CD14-positive monocyte (primary cell): ENCODE results near the gene RNF180. TPM values are rescaled to one million over a fixed set of nuclear protein-coding genes. Genes with fewer than 3 reads are reported as not detected.

Experiments
- DNase-seq, 3 donors: peaks; one replicate each; pipeline ENCODE4 v3.0.0-alpha.2; 2011 to 2022
- H2AFZ ChIP-seq: 2 replicates; pipeline ENCODE4 v1.6.0; 2012; ENCODE audit warnings: mild to moderate bottlenecking, low read depth, low read length, inconsistent platforms; ENCODE audit not compliant: insufficient read depth, poor library complexity, severe bottlenecking
- H3K27ac ChIP-seq, 2 donors: 1 replicate in 1 of 2; 2 replicates in 1 of 2; pipeline ENCODE4 v1.5.1; 2012 to 2013; ENCODE audit warnings: low read length in 2 of 2, control low read depth in 1 of 2, inconsistent platforms in 1 of 2, low read depth in 1 of 2, mild to moderate bottlenecking in 1 of 2
- H3K27me3 ChIP-seq, 2 donors: one replicate each; pipeline versions ENCODE4 v1.6.0 to v1.6.1; 2011 to 2013; ENCODE audit warnings: low read length in 2 of 2; ENCODE audit not compliant: control insufficient read depth in 2 of 2, insufficient read depth in 2 of 2
- H3K36me3 ChIP-seq, 2 donors: replicated peaks in 1 of 2; 1 replicate in 1 of 2; 2 replicates in 1 of 2; pipeline versions ENCODE4 v1.5.1 to v1.6.1; 2012 to 2013; ENCODE audit warnings: low read length in 2 of 2, control low read depth in 1 of 2, inconsistent platforms in 1 of 2, mild to moderate bottlenecking in 1 of 2; ENCODE audit not compliant: insufficient read depth in 2 of 2, control insufficient read depth in 1 of 2
- H3K4me1 ChIP-seq, 2 donors: 1 replicate in 1 of 2; 2 replicates in 1 of 2; pipeline versions ENCODE4 v1.5.1 to v1.6.1; 2012 to 2013; ENCODE audit warnings: low read length in 2 of 2, control low read depth in 1 of 2, inconsistent platforms in 1 of 2, mild to moderate bottlenecking in 1 of 2, moderate library complexity in 1 of 2; ENCODE audit not compliant: insufficient read depth in 2 of 2, control insufficient read depth in 1 of 2
- H3K4me2 ChIP-seq: replicated peaks from 2 replicates; pipeline ENCODE3; 2012; ENCODE audit warnings: low read length, moderate library complexity, mild to moderate bottlenecking; ENCODE audit not compliant: poor library complexity, severe bottlenecking; ENCODE audit errors: extremely low read depth
- H3K4me3 ChIP-seq, 3 experiments: fragments of 200-600 bp in 1 of 3; sonication (generic) in 1 of 3; replicated peaks in 1 of 3; 1 replicate in 2 of 3; 2 replicates in 1 of 3; pipeline ENCODE4 v1.5.1; 2011 to 2013; ENCODE audit warnings: low read length in 3 of 3, mild to moderate bottlenecking in 3 of 3, control low read depth in 2 of 3, low read depth in 2 of 3, inconsistent platforms in 1 of 3, moderate library complexity in 1 of 3
- H3K79me2 ChIP-seq: 2 replicates; pipeline ENCODE4 v1.6.0; 2012; ENCODE audit warnings: mild to moderate bottlenecking, control low read depth, inconsistent platforms, low read length, moderate library complexity; ENCODE audit not compliant: insufficient read depth
- H3K9ac ChIP-seq: 2 replicates; pipeline ENCODE4 v1.6.0; 2017; ENCODE audit warnings: low read length, mild to moderate bottlenecking; ENCODE audit not compliant: insufficient read depth, poor library complexity, severe bottlenecking
- H3K9me3 ChIP-seq, 2 donors: replicated peaks in 1 of 2; 1 replicate in 1 of 2; 2 replicates in 1 of 2; pipeline versions ENCODE4 v1.5.1 to v1.6.1; 2012 to 2013; ENCODE audit warnings: low read length in 2 of 2, control low read depth in 1 of 2; ENCODE audit not compliant: control insufficient read depth in 1 of 2, insufficient read depth in 1 of 2
- H4K20me1 ChIP-seq: 2 replicates; pipeline ENCODE4 v1.6.0; 2012; ENCODE audit warnings: mild to moderate bottlenecking, low read length, control low read depth, moderate library complexity; ENCODE audit not compliant: insufficient read depth
- H3K27ac Mint-ChIP-seq, 7 donors: one replicate each; pipeline ENCODE4 v1.8.0; 2020; ENCODE audit warnings: mild to moderate bottlenecking in 7 of 7, mixed read lengths in 7 of 7, moderate library complexity in 6 of 7, inconsistent platforms in 2 of 7
- H3K27me3 Mint-ChIP-seq, 3 donors: one replicate each; pipeline ENCODE4 v1.8.0; 2021 to 2022; ENCODE audit warnings: low read depth in 3 of 3, mild to moderate bottlenecking in 3 of 3, mixed read lengths in 3 of 3, moderate library complexity in 3 of 3, inconsistent platforms in 1 of 3
- H3K36me3 Mint-ChIP-seq, 2 donors: one replicate each; pipeline ENCODE4 v1.8.0; 2020; ENCODE audit warnings: mixed read lengths in 2 of 2, inconsistent platforms in 1 of 2, mild to moderate bottlenecking in 1 of 2
- H3K4me1 Mint-ChIP-seq: one replicate; pipeline ENCODE4 v1.8.0; 2020; ENCODE audit warnings: mild to moderate bottlenecking, mixed read lengths
- H3K4me3 Mint-ChIP-seq, 2 donors: one replicate each; pipeline ENCODE4 v1.8.0; 2020; ENCODE audit warnings: mild to moderate bottlenecking in 2 of 2, mixed read lengths in 2 of 2, moderate library complexity in 1 of 2
- H3K9me3 Mint-ChIP-seq, 7 donors: one replicate each; pipeline ENCODE4 v1.8.0; 2020 to 2022; ENCODE audit warnings: mixed read lengths in 7 of 7, mild to moderate bottlenecking in 6 of 7, moderate library complexity in 6 of 7, inconsistent platforms in 2 of 7
- CTCF ChIP-seq: fragments of 200-600 bp; IDR thresholded peaks from one replicate; pipeline ENCODE4 v1.8.0; 2022; ENCODE audit warnings: antibody characterized with exemption, mild to moderate bottlenecking
- WGBS: methylation state at CpG from one replicate; pipeline ENCODE4 v1.1.5; 2013; ENCODE audit warnings: missing lambda C conversion rate; ENCODE audit not compliant: insufficient coverage; 5-methylcytosine and 5-hydroxymethylcytosine counted together
- intact Hi-C, 2 donors: fragments of 100-400 bp; cut with micrococcal nuclease; formaldehyde crosslinking; loops; one replicate each; pipeline versions ENCODE4 v1.15.0 to v1.15.1; 2023
- polyA plus RNA-seq, 3 donors: library from polyadenylated mRNA; depleted of rRNA in 1 of 3; unstranded in 2 of 3; stranded (reverse) in 1 of 3; fragments of 300-500 nt in 2 of 3; fragments of >200 nt in 1 of 3; fragmentation: Illumina TruSeq in 2 of 3; gene quantifications; 1 replicate in 2 of 3; 2 replicates in 1 of 3; pipeline ENCODE4 v1.2.3, GENCODE V29; 2012 to 2021

RNF180 gene
- polyA plus RNA-seq, 3 donors = not detected

GRCh38 chr5:64147379-64147778 is 18.3 kb upstream of the RNF180 start:
- Mint-ChIP-seq H3K9me3 (peaks cover 0 to 2% (median 0%) of the 10 kb centered on the region in 7 donors), H3K4me3 (no peak overlapping the region), H3K27ac (no peak overlapping the region), H3K4me1 (no peaks in the 10 kb centered on the region), H3K27me3 (peaks cover 0 to 8% (median 2%) of the 10 kb centered on the region in 3 donors), H3K36me3 (no peaks in the 10 kb centered on the region)
- Histone ChIP-seq H3K4me1 (no peaks in the 10 kb centered on the region), H4K20me1 (no peaks in the 10 kb centered on the region), H3K27ac (no peak overlapping the region), H3K4me3 (no peak overlapping the region), H3K79me2 (no peaks in the 10 kb centered on the region), H3K9me3 (no peaks in the 10 kb centered on the region), H3K9ac (no peak overlapping the region), H2AFZ (no peak overlapping the region), H3K27me3 (no peaks in the 10 kb centered on the region), H3K36me3 (no peaks in the 10 kb centered on the region), H3K4me2 (no peak overlapping the region)
- TF ChIP-seq CTCF = no peak
- 100% methylated on average over 2 of the region's 2 CpGs for WGBS
- intact Hi-C loops = no loop called here
- no peak for DNase-seq

- H3K4me2 ChIP-seq = no peak overlapping the region
- peaks cover 0 to 2% (median 0%) of the 10 kb centered on the region in 7 donors for H3K9me3 Mint-ChIP-seq
- H3K27me3 Mint-ChIP-seq = peaks cover 0 to 8% (median 2%) of the 10 kb centered on the region in 3 donors
- no peak overlapping the region for H3K27ac ChIP-seq
- H3K4me1 ChIP-seq = no peaks in the 10 kb centered on the region
- no peak overlapping the region for H3K4me3 Mint-ChIP-seq
- WGBS = 21% methylated on average over 6 of the region's 7 CpGs
- H3K36me3 Mint-ChIP-seq = no peaks in the 10 kb centered on the region
- no peak overlapping the region for H3K27ac Mint-ChIP-seq
- H4K20me1 ChIP-seq = no peaks in the 10 kb centered on the region
- no peak overlapping the region for H3K9ac ChIP-seq
- H3K9me3 ChIP-seq = no peaks in the 10 kb centered on the region
- no peaks in the 10 kb centered on the region for H3K36me3 ChIP-seq
- no peaks in the 10 kb centered on the region for H3K27me3 ChIP-seq
- TF ChIP-seq CTCF = no peak
- no peaks in the 10 kb centered on the region for H3K4me1 Mint-ChIP-seq
- no peak overlapping the region for H3K4me3 ChIP-seq
- intact Hi-C loops = no loop called here
- DNase-seq = no peak
- H3K79me2 ChIP-seq = no peaks in the 10 kb centered on the region
- H2AFZ ChIP-seq = no peak overlapping the region
Observed at GRCh38 chr5:64147849-64148441, 17.7 kb upstream of the RNF180 start.
